IPS-18a (cell line): ENCODE measurements around the gene ZNF892.
A peak's percentile ranks its signal among the peaks of the same experiment; 100 is the strongest.

ENCODE experiments used
- H3K27ac ChIP-seq: one replicate; pipeline ENCODE4 v1.5.1; 2013; ENCODE audit warnings: low read length
- H3K27me3 ChIP-seq: one replicate; pipeline ENCODE4 v1.6.1; 2013; ENCODE audit warnings: mild to moderate bottlenecking, low read length; ENCODE audit not compliant: control insufficient read depth, insufficient read depth
- H3K36me3 ChIP-seq: one replicate; pipeline ENCODE4 v1.6.1; 2013; ENCODE audit warnings: low read depth, low read length; ENCODE audit not compliant: control insufficient read depth
- H3K4me1 ChIP-seq: one replicate; pipeline ENCODE4 v1.6.1; 2013; ENCODE audit warnings: low read depth, low read length; ENCODE audit not compliant: control insufficient read depth
- H3K4me3 ChIP-seq: one replicate; pipeline ENCODE4 v1.5.1; 2013; ENCODE audit warnings: low read length
- H3K9ac ChIP-seq: one replicate; pipeline ENCODE4 v1.6.1; 2013; ENCODE audit warnings: mild to moderate bottlenecking, low read length, moderate library complexity
- H3K9me3 ChIP-seq: one replicate; pipeline ENCODE4 v1.6.1; 2013; ENCODE audit warnings: low read depth, low read length; ENCODE audit not compliant: control insufficient read depth

The ZNF892 gene

DNA sequence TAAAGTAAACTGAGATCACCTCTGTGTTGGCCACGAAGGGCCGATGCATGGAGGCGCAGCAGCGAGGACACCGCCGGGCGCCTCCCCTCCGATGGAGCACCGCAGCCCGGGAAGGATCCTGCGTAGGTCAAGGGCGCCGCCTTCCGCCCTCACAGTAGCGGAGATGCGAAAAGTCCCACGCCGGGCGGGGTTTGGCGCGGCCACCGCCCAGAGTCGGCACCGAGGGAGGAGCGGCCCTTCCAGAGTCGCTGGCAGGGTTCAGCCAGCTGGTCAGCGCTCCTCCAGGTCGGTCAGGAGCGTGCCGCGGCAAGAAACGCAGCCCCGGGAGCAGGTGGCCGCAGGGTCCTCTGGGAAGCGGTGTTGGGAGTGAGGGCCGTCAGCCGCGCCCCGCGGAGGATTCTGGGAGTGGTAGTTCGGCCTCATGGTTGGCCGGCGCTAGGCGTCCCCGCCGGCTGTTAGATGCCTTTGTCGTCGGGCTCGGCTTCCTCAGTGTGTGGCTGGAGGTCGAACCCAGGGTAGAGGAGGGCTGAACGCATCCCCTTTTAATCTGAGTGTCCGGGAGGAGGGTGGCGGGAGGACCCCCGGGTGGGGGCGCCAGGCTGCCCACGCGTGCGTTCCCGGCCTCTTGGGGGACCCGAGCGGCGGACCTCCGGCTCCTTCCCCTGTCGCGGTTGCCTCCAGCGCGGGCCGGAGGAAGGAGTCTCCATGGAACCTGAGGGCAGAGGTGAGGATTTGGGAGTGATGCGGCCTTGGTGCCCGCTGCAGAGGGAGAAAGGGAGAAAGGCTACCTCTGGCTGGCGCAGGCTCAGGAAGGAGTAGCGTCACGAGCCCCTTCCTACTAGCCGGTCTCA lies at the start of gene ZNF892:
TSS of gene ZNF892 (plus strand) at position 411 of the 851 bp plus-strand sequence. CDS start at position 706, 295 bp downstream.
- peaks cover 19% of the 10 kb centered on the region for H3K9me3 ChIP-seq
- H3K36me3 ChIP-seq: peaks cover 27% of the 10 kb centered on the region
- peak within 1 kb of the TSS; percentile 85 for H3K4me3 ChIP-seq
- H3K9ac ChIP-seq: peak within 1 kb of the TSS; percentile 85
- peaks cover 16% of the 10 kb centered on the region for H3K4me1 ChIP-seq
- peaks cover 15% of the 10 kb centered on the region for H3K27me3 ChIP-seq
- H3K27ac ChIP-seq: no peak within 1 kb of the TSS

- Histone ChIP-seq H3K27me3 (peaks cover 22% of the 10 kb centered on the region), H3K4me3 (peak overlapping the region; percentile 75), H3K9ac (no peak overlapping the region), H3K27ac (no peak overlapping the region), H3K4me1 (no peaks in the 10 kb centered on the region), H3K36me3 (no peaks in the 10 kb centered on the region), H3K9me3 (no peaks in the 10 kb centered on the region)
Measured at GRCh38 chr2:95158441-95158840, 48.9 kb upstream of the ZNF892 start.

GRCh38 chr2:95158891-95159619 lies 48.3 kb upstream of the ZNF892 start:
- no peak overlapping the region for H3K27ac ChIP-seq
- peaks cover 22% of the 10 kb centered on the region for H3K27me3 ChIP-seq
- H3K36me3 ChIP-seq: no peaks in the 10 kb centered on the region
- no peaks in the 10 kb centered on the region for H3K4me1 ChIP-seq
- peak overlapping the region; percentile 53 for H3K9ac ChIP-seq
- H3K4me3 ChIP-seq: peak overlapping the region; percentile 75
- H3K9me3 ChIP-seq: no peaks in the 10 kb centered on the region

- H3K4me3 ChIP-seq: peak within 1 kb of the TSS; percentile 75
- H3K36me3 ChIP-seq: no peaks in the 10 kb centered on the region
- H3K9ac ChIP-seq: peak within 1 kb of the TSS; percentile 53
- peaks cover 22% of the 10 kb centered on the region for H3K27me3 ChIP-seq
- no peak within 1 kb of the TSS for H3K27ac ChIP-seq
- no peaks in the 10 kb centered on the region for H3K9me3 ChIP-seq
- no peaks in the 10 kb centered on the region for H3K4me1 ChIP-seq
Measured at GRCh38 chr2:95159690-95160449, 47.5 kb upstream of the ZNF892 start, which contains the start of gene ZNF514. TSS of gene ZNF514 (minus strand) at chr2:95159848. CDS start at chr2:95153253, 6,595 bp downstream.

- Histone ChIP-seq H3K4me1 (no peaks in the 10 kb centered on the region), H3K9me3 (no peaks in the 10 kb centered on the region), H3K36me3 (no peaks in the 10 kb centered on the region), H3K27ac (peak overlapping the region; percentile 92), H3K9ac (peak overlapping the region; percentile 84), H3K27me3 (peaks cover 6% of the 10 kb centered on the region), H3K4me3 (peak overlapping the region; percentile 99)
Measured at GRCh38 chr2:95165030-95165370, 42.3 kb upstream of the ZNF892 start.

DNA sequence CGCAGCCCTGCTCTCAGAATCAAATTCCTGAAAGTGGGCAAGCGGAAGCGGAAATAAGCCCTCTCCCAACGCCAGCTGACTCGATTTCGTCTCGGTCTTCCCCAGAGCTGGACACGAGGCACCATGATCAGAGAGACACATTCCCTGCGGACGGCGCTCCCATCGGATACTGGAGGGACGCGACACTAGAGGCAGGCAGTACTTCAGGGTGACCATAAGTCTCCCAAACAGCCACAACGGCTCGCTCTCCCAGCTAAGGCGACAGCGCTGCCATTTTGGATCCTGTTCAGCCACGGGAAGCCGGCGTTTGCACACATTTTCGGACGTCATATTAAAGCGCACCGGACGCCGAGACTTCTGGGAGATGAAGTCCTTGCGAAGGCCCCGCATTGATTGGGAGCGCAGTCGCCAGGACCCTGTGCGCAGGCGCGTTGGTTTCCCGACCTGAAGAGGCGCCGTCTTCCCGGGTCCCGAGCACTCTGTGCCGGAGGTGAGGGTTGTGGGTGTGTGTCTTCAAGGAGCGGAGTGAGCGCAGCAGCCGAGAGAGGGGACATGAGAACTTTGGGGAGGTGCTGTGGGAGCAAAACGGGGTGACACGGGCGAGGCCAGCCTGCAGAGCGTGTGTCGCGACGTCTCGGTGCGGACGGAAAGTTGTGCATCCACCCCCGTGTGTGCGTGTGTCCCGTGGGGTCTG lies 41.8 kb upstream of the ZNF892 start, which contains the start of gene ZNF2:
TSS of gene ZNF2 (plus strand) at position 439 of the 694 bp plus-strand sequence. CDS start 10,418 bp downstream, outside the sequence.
- Histone ChIP-seq H3K9me3 (no peaks in the 10 kb centered on the region), H3K4me3 (peak within 1 kb of the TSS; percentile 99), H3K27ac (peak within 1 kb of the TSS; percentile 92), H3K9ac (peak within 1 kb of the TSS; percentile 84), H3K27me3 (peaks cover under 1% of the 10 kb centered on the region), H3K4me1 (no peaks in the 10 kb centered on the region), H3K36me3 (no peaks in the 10 kb centered on the region)

- H3K4me1 ChIP-seq: no peaks in the 10 kb centered on the region
- H3K36me3 ChIP-seq: no peaks in the 10 kb centered on the region
- no peak overlapping the region for H3K27ac ChIP-seq
- H3K27me3 ChIP-seq: no peaks in the 10 kb centered on the region
- H3K4me3 ChIP-seq: peak overlapping the region; percentile 99
- peak overlapping the region; percentile 84 for H3K9ac ChIP-seq
- no peaks in the 10 kb centered on the region for H3K9me3 ChIP-seq
Measured at GRCh38 chr2:95166065-95166763, 41.1 kb upstream of the ZNF892 start.

DNA sequence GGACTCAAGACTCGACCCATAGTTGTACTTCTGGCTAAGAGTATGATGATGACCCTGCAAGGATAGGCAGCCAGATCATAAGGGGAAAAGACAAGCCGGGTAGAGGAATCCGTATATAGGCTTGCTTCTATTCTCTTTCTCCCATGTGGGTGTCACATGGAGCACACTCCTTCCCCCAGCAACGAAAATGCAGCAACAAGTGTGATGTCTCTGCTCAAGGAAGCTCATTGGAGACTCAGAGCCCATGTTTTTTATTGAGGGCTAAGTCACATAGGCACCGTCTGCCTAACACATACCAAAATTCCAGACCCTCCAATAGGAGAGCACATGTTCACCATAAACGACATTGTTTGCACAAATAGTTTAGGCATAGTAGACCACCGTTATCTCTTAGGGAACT lies 35.4 kb upstream of the ZNF892 start:
- H3K27me3 ChIP-seq: no peaks in the 10 kb centered on the region
- H3K9me3 ChIP-seq: no peaks in the 10 kb centered on the region
- no peak overlapping the region for H3K4me3 ChIP-seq
- no peak overlapping the region for H3K27ac ChIP-seq
- no peaks in the 10 kb centered on the region for H3K4me1 ChIP-seq
- no peak overlapping the region for H3K9ac ChIP-seq
- H3K36me3 ChIP-seq: no peaks in the 10 kb centered on the region

GRCh38 chr2:95174031-95174542 lies 33.2 kb upstream of the ZNF892 start:
- Histone ChIP-seq H3K4me3 (no peak overlapping the region), H3K9ac (no peak overlapping the region), H3K36me3 (no peaks in the 10 kb centered on the region), H3K27ac (no peak overlapping the region), H3K27me3 (no peaks in the 10 kb centered on the region), H3K9me3 (no peaks in the 10 kb centered on the region), H3K4me1 (no peaks in the 10 kb centered on the region)

DNA sequence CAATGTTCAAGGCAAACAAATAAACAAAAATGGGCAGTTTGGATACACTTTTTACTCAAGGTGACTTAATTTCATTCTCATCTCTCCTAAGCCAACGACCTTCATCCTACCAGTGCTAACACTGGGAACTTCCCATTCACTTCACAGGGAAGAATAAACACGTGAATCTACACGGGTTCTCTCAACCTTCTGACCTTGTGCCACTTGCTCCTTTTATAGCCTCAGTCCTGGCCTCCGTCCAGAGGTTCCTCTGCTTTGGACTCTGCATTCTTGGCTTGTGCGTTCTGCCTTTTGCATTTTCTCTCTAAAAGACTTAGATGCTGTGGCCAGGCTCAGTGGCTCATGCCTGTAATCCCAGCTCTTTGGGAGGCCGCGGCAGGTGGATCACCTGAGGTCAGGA lies 27.9 kb upstream of the ZNF892 start:
- no peaks in the 10 kb centered on the region for H3K9me3 ChIP-seq
- H3K27me3 ChIP-seq: no peaks in the 10 kb centered on the region
- no peaks in the 10 kb centered on the region for H3K4me1 ChIP-seq
- no peak overlapping the region for H3K27ac ChIP-seq
- H3K4me3 ChIP-seq: no peak overlapping the region
- H3K9ac ChIP-seq: no peak overlapping the region
- peaks cover 14% of the 10 kb centered on the region for H3K36me3 ChIP-seq
